ACC112 (cell line): ENCODE measurements around the gene SFMBT1.

Experiments used
- H2AFZ ChIP-seq: fragments of 200-600 bp; sonication (generic); one replicate; pipeline ENCODE4 v1.6.0; 2017; ENCODE audit warnings: antibody characterized with exemption, low read length; ENCODE audit not compliant: unreplicated experiment
- H3K27ac ChIP-seq: fragments of 200-600 bp; sonication (generic); 2 replicates; pipeline ENCODE4 v1.5.1; 2014; ENCODE audit warnings: low read depth, mild to moderate bottlenecking, antibody characterized with exemption, low read length, moderate library complexity
- H3K27me3 ChIP-seq: fragments of 200-600 bp; sonication (generic); 2 replicates; pipeline ENCODE4 v1.6.1; 2014; ENCODE audit warnings: mild to moderate bottlenecking, antibody characterized with exemption, low read length, moderate library complexity, mixed read lengths; ENCODE audit not compliant: insufficient read depth
- H3K36me3 ChIP-seq: fragments of 200-600 bp; sonication (generic); 2 replicates; pipeline ENCODE4 v1.6.1; 2016; ENCODE audit warnings: mild to moderate bottlenecking, antibody characterized with exemption, low read length, moderate library complexity, mixed read lengths; ENCODE audit not compliant: insufficient read depth
- H3K4me1 ChIP-seq: fragments of 200-600 bp; sonication (generic); one replicate; pipeline ENCODE4 v1.6.1; 2016; ENCODE audit warnings: low read length, mixed read lengths; ENCODE audit not compliant: insufficient read depth, unreplicated experiment, control insufficient read depth
- H3K4me3 ChIP-seq: fragments of 200-600 bp; sonication (generic); 2 replicates; pipeline ENCODE4 v1.5.1; 2014; ENCODE audit warnings: mild to moderate bottlenecking, low read depth, low read length
- H3K79me2 ChIP-seq: fragments of 200-600 bp; sonication (generic); one replicate; pipeline ENCODE4 v1.6.0; 2016; ENCODE audit warnings: low read length; ENCODE audit not compliant: control insufficient read depth, unreplicated experiment, insufficient read depth

Gene SFMBT1

GRCh38 chr3:52872245-52872644 lies 173.6 kb downstream of the SFMBT1 start:
- no peak overlapping the region for H2AFZ ChIP-seq
- H3K27me3 ChIP-seq, result no peaks in the 10 kb centered on the region
- peaks cover 11% of the 10 kb centered on the region for H3K4me1 ChIP-seq
- H3K27ac ChIP-seq, result no peak overlapping the region
- H3K79me2 ChIP-seq, result peaks cover 12% of the 10 kb centered on the region
- no peaks in the 10 kb centered on the region for H3K36me3 ChIP-seq
- no peak overlapping the region for H3K4me3 ChIP-seq

GRCh38 chr3:52871761-52872160 lies 174.1 kb downstream of the SFMBT1 start:
- peaks cover 11% of the 10 kb centered on the region for H3K4me1 ChIP-seq
- no peaks in the 10 kb centered on the region for H3K36me3 ChIP-seq
- no peak overlapping the region for H3K4me3 ChIP-seq
- no peak overlapping the region for H3K27ac ChIP-seq
- peaks cover 12% of the 10 kb centered on the region for H3K79me2 ChIP-seq
- no peak overlapping the region for H2AFZ ChIP-seq
- H3K27me3 ChIP-seq, result no peaks in the 10 kb centered on the region

GRCh38 chr3:52870471-52870870 lies 175.4 kb downstream of the SFMBT1 start:
- peaks cover 11% of the 10 kb centered on the region for H3K4me1 ChIP-seq
- H3K27ac ChIP-seq, result no peak overlapping the region
- no peaks in the 10 kb centered on the region for H3K27me3 ChIP-seq
- H2AFZ ChIP-seq, result no peak overlapping the region
- peaks cover 12% of the 10 kb centered on the region for H3K79me2 ChIP-seq
- H3K4me3 ChIP-seq, result no peak overlapping the region
- H3K36me3 ChIP-seq, result no peaks in the 10 kb centered on the region

- no peak overlapping the region for H3K27ac ChIP-seq
- H3K79me2 ChIP-seq, result no peaks in the 10 kb centered on the region
- no peak overlapping the region for H2AFZ ChIP-seq
- H3K4me3 ChIP-seq, result no peak overlapping the region
- no peaks in the 10 kb centered on the region for H3K27me3 ChIP-seq
- H3K36me3 ChIP-seq, result no peaks in the 10 kb centered on the region
- no peaks in the 10 kb centered on the region for H3K4me1 ChIP-seq
These were observed 179.4 kb downstream of the SFMBT1 start for GRCh38 chr3:52866427-52866826.

GRCh38 chr3:52865994-52866393 lies 179.9 kb downstream of the SFMBT1 start:
- Histone ChIP-seq H3K27me3 (no peaks in the 10 kb centered on the region), H3K79me2 (no peaks in the 10 kb centered on the region), H3K4me3 (no peak overlapping the region), H2AFZ (no peak overlapping the region), H3K27ac (no peak overlapping the region), H3K36me3 (no peaks in the 10 kb centered on the region), H3K4me1 (no peaks in the 10 kb centered on the region)

- no peaks in the 10 kb centered on the region for H3K79me2 ChIP-seq
- H3K27me3 ChIP-seq, result no peaks in the 10 kb centered on the region
- H3K36me3 ChIP-seq, result no peaks in the 10 kb centered on the region
- H3K4me3 ChIP-seq, result no peak overlapping the region
- no peak overlapping the region for H3K27ac ChIP-seq
- no peaks in the 10 kb centered on the region for H3K4me1 ChIP-seq
- H2AFZ ChIP-seq, result no peak overlapping the region
These were observed 185.5 kb downstream of the SFMBT1 start for GRCh38 chr3:52860424-52860768.

- H3K79me2 ChIP-seq, result no peaks in the 10 kb centered on the region
- no peaks in the 10 kb centered on the region for H3K36me3 ChIP-seq
- no peaks in the 10 kb centered on the region for H3K27me3 ChIP-seq
- no peak overlapping the region for H3K4me3 ChIP-seq
- no peak overlapping the region for H2AFZ ChIP-seq
- no peak overlapping the region for H3K27ac ChIP-seq
- no peaks in the 10 kb centered on the region for H3K4me1 ChIP-seq
These were observed 186.0 kb downstream of the SFMBT1 start for GRCh38 chr3:52859686-52860423.

GRCh38 chr3:52857864-52858263 lies 188.0 kb downstream of the SFMBT1 start:
- H3K79me2 ChIP-seq, result no peaks in the 10 kb centered on the region
- no peak overlapping the region for H3K4me3 ChIP-seq
- H3K36me3 ChIP-seq, result no peaks in the 10 kb centered on the region
- H3K27me3 ChIP-seq, result no peaks in the 10 kb centered on the region
- no peak overlapping the region for H2AFZ ChIP-seq
- H3K27ac ChIP-seq, result no peak overlapping the region
- no peaks in the 10 kb centered on the region for H3K4me1 ChIP-seq

GRCh38 chr3:52857133-52857532 lies 188.7 kb downstream of the SFMBT1 start:
- no peak overlapping the region for H3K4me3 ChIP-seq

GRCh38 chr3:52856666-52857065 lies 189.2 kb downstream of the SFMBT1 start:
- H3K4me1 ChIP-seq, result no peaks in the 10 kb centered on the region

More at GRCh38 chr3:52857133-52857532, 188.7 kb downstream of the SFMBT1 start:
- Histone ChIP-seq H3K79me2 (no peaks in the 10 kb centered on the region), H3K4me1 (no peaks in the 10 kb centered on the region), H3K27ac (no peak overlapping the region), H3K36me3 (no peaks in the 10 kb centered on the region), H2AFZ (no peak overlapping the region), H3K27me3 (no peaks in the 10 kb centered on the region)

GRCh38 chr3:52854013-52854412 lies 191.9 kb downstream of the SFMBT1 start:
- Histone ChIP-seq H3K4me1 (no peaks in the 10 kb centered on the region), H3K79me2 (no peaks in the 10 kb centered on the region), H2AFZ (no peak overlapping the region), H3K27me3 (no peaks in the 10 kb centered on the region), H3K27ac (no peak overlapping the region), H3K4me3 (no peak overlapping the region), H3K36me3 (no peaks in the 10 kb centered on the region)

More at GRCh38 chr3:52856666-52857065, 189.2 kb downstream of the SFMBT1 start:
- Histone ChIP-seq H3K27me3 (no peaks in the 10 kb centered on the region), H3K36me3 (no peaks in the 10 kb centered on the region), H2AFZ (no peak overlapping the region), H3K4me3 (no peak overlapping the region), H3K79me2 (no peaks in the 10 kb centered on the region), H3K27ac (no peak overlapping the region)
